Fibroblast of lung (primary cell): ENCODE results near the gene ATG4D.

Experiments
- EZH2 ChIP-seq: IDR thresholded peaks from 2 replicates; pipeline ENCODE4 v1.5.1; 2012; ENCODE audit warnings: low read length, control low read depth, mild to moderate bottlenecking; ENCODE audit errors: missing control alignments
- TF ChIP-seq, protein P1 (sequence below), 2 donors: IDR thresholded peaks in 1 of 2; conservative IDR thresholded peaks in 1 of 2; 1 replicate in 1 of 2; 2 replicates in 1 of 2; pipeline ENCODE4 v1.5.1; 2011 to 2012; ENCODE audit warnings: low read length in 2 of 2, control low read depth in 1 of 2, inconsistent platforms in 1 of 2, low read depth in 1 of 2, mild to moderate bottlenecking in 1 of 2

DNA sequence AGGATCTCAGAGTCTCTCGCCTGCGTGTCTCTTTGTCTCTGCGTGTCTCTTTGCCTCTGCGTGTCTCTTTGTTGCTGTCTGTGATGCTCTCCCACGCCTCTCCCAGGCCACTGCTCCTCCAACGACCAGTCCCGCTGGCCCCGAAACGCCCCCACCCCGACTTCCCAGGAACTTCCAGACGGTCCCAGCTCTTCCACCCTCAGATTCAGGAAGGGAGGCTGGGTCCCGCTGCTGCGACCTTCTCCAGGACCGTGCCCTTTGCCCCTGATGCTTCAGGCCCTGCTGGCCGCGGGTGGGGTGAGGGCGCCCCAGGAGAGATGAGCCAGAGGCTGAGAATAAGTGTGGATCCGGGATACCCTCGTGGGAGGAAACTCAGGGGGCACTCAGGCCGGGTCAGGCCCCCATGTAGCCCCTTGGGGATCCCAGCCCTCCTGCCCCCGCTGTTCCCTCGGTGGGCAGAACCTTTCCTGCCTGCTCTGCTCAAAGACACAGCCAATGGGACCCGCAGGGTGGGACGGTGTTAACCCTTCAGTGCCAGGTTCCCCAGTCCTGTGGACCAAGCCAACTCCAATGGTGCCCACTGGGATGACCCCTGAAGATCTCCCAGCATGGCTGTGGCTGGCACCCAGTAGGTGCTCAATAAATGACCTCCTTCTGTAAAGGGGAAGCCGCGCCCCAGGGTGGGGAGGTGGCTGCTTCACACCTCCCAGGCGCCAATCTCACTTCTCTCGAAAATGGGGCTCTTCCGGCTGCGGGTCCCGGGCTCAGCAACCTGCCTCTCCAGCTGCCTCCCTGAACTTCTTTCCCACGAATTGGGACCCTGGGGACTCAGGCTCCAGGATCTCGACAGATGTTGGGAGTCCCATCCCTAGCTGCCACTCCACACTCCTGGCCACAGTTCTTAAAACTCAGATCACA, 25.0 kb upstream of the ATG4D start:
- TF ChIP-seq, protein P1, sequence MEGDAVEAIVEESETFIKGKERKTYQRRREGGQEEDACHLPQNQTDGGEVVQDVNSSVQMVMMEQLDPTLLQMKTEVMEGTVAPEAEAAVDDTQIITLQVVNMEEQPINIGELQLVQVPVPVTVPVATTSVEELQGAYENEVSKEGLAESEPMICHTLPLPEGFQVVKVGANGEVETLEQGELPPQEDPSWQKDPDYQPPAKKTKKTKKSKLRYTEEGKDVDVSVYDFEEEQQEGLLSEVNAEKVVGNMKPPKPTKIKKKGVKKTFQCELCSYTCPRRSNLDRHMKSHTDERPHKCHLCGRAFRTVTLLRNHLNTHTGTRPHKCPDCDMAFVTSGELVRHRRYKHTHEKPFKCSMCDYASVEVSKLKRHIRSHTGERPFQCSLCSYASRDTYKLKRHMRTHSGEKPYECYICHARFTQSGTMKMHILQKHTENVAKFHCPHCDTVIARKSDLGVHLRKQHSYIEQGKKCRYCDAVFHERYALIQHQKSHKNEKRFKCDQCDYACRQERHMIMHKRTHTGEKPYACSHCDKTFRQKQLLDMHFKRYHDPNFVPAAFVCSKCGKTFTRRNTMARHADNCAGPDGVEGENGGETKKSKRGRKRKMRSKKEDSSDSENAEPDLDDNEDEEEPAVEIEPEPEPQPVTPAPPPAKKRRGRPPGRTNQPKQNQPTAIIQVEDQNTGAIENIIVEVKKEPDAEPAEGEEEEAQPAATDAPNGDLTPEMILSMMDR (conservative IDR thresholded peaks at IDR 0.05 in 1 of 2, IDR thresholded peaks at IDR 0.05 in 1 of 2; ENCODE audit: low read depth in 1 of 2, low read length in 2 of 2) = no peak
- no peak for TF ChIP-seq EZH2
